Neuron (in vitro differentiated cells): ENCODE measurements around the gene TSHR.
"Not testable (repeated sequence)": the region's sequence is repeated elsewhere in the genome, so short reads cannot be mapped to it uniquely, and the experiment has no call there.

Experiments used
- H2AFZ ChIP-seq: one replicate; pipeline ENCODE4 v1.6.1; 2013; ENCODE audit warnings: low read depth, mild to moderate bottlenecking, inconsistent platforms, low read length, moderate library complexity
- H3K27me3 ChIP-seq: one replicate; pipeline ENCODE4 v1.6.1; 2013; ENCODE audit warnings: low read length; ENCODE audit not compliant: insufficient read depth
- H3K36me3 ChIP-seq: one replicate; pipeline ENCODE4 v1.6.1; 2013; ENCODE audit warnings: low read length; ENCODE audit not compliant: insufficient read depth
- H3K4me1 ChIP-seq: one replicate; pipeline ENCODE4 v1.6.1; 2013; ENCODE audit warnings: low read length; ENCODE audit not compliant: insufficient read depth
- H3K4me3 ChIP-seq: 2 replicates; pipeline ENCODE4 v1.5.1; 2013; ENCODE audit warnings: mild to moderate bottlenecking, low read length, moderate library complexity
- H3K9me3 ChIP-seq: one replicate; pipeline ENCODE4 v1.6.1; 2013; ENCODE audit warnings: low read length

Gene TSHR

DNA sequence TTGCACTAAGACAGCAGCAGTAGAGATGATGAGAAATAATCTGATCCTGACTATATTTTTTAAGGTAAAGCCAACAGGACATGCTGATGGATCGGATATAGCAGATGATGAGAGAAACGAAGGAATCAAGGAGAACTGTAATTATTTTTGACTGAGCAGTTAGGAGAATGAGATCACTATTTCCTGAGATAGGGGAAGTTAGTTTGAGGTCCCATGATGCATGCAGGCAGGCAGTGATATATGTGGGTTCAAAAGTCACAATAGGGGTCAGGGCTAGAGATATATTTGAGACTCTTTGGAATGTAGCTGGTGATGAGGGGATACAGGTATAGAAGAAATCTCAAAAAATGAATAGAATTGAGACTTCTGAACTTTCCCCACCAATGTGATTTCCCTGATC, 157.8 kb downstream of the TSHR start:
- H3K27me3 ChIP-seq: no peaks in the 10 kb centered on the region
- no peak overlapping the region for H3K4me3 ChIP-seq
- no peaks in the 10 kb centered on the region for H3K4me1 ChIP-seq
- no peaks in the 10 kb centered on the region for H3K9me3 ChIP-seq
- H3K36me3 ChIP-seq: no peaks in the 10 kb centered on the region
- H2AFZ ChIP-seq: no peak overlapping the region

DNA sequence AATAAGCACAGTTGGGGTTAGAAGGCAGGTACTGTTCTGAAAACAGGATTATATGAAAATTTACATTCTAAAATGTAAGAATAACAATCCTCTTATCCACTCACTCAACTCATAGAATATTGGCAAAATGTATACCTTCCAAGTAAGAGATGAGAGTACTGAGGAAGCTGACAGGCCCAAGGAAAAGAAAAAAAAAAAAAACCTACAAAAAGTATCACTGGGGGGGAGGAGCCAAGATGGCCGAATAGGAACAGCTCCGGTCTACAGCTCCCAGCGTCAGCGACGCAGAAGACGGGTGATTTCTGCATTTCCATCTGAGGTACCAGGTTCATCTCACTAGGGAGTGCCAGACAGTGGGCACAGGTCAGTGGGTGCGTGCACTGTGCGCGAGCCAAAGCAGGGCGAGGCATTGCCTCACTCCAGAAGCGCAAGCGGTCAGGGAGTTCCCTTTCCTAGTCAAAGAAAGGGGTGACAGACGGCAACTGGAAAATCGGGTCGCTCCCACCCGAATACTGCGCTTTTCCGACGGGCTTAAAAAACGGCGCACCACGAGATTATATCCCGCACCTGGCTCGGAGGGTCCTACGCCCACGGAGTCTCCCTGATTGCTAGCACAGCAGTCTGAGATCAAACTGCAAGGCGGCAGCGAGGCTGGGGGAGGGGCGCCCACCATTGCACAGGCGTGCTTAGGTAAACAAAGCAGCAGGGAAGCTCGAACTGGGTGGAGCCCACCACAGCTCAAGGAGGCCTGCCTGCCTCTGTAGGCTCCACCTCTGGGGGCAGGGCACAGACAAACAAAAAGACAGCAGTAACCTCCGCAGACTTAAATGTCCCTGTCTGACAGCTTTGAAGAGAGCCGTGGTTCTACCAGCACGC, 158.8 kb downstream of the TSHR start:
- H3K4me1 ChIP-seq, H3K9me3 ChIP-seq, H3K36me3 ChIP-seq, H3K4me3 ChIP-seq, H2AFZ ChIP-seq, H3K27me3 ChIP-seq: not testable (repeated sequence)

DNA sequence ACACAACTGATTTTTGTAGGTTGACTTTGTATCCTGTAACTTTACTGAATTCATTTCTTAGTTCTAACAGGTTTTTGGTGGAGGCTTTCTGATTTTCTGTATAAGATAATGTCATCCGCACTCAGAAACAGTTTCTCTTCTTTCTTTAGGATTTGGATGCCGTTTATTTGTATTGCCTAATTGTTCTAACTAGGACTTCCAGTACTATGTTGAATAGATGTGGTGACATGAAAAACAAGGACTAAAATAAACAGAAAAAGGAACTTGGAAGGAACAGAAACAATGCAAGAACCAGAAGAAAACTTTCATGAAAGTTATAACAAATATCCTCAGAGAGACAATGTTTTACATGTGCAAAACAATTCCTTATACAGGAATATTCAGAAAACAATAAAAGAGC, 165.1 kb downstream of the TSHR start:
- Histone ChIP-seq H3K9me3 (peaks cover 4% of the 10 kb centered on the region), H3K36me3 (no peaks in the 10 kb centered on the region), H3K4me3 (no peak overlapping the region), H2AFZ (no peak overlapping the region), H3K4me1 (no peaks in the 10 kb centered on the region), H3K27me3 (no peaks in the 10 kb centered on the region)

DNA sequence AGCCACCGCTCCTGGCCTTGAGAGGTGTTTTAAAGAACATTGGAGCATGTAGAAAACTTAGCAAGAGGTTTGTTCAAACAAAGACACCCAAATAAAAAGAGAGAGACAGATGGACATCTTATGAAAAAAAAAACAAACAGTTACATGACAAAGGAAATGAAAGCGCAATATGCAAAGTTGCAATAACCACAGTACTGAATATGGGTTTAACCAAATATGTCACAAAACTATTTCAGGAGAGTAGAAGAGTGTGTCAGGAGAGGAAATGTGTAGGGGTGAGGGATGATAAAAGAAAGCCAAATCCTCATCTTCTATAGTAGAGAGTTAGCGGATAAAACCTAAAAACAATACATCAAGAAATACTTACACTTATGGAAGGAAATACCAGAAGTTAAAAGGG, 166.9 kb downstream of the TSHR start:
- no peaks in the 10 kb centered on the region for H3K36me3 ChIP-seq
- no peak overlapping the region for H3K4me3 ChIP-seq
- H3K4me1 ChIP-seq: no peaks in the 10 kb centered on the region
- no peak overlapping the region for H2AFZ ChIP-seq
- H3K27me3 ChIP-seq: no peaks in the 10 kb centered on the region
- H3K9me3 ChIP-seq: peaks cover 7% of the 10 kb centered on the region

DNA sequence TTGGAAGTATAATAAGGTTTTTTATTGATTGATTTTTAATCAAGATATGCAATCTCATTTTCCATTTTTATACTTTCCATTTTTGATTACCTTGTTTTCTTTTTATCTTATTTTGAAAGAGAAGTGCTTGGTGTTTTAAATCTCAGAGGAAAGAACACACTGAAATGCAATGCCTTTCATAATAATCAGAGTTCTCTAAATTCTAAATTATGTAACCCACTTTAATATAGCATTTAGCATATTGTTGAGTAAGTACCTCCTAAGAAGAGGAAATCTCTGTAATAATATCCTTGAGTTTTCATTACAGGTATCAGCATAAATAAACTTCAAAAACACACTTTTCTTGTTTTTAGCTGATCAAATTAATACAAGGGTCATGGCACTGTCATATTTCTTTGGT, 168.4 kb downstream of the TSHR start:
- H3K27me3 ChIP-seq: no peaks in the 10 kb centered on the region
- no peaks in the 10 kb centered on the region for H3K4me1 ChIP-seq
- H2AFZ ChIP-seq: no peak overlapping the region
- no peak overlapping the region for H3K4me3 ChIP-seq
- peaks cover 7% of the 10 kb centered on the region for H3K9me3 ChIP-seq
- no peaks in the 10 kb centered on the region for H3K36me3 ChIP-seq

DNA sequence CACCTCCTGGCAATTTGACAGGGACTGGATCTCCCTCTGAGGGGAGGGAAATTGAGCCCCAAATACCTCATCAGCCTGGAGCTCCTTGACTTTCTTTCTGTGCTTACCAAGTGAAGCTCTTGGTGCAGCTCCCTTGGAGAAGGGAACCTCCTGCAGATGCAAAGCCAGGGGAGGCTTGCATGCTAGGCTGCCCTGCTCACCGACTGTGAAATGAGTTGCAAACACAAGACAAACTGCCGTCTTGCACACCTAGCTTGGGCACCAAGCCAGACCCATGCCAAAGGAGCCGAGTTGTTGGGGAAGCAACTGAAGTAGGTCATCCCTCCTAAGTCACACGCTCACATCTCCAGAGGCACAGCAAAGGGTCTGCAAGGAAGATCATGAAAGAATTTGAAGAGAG, 170.1 kb downstream of the TSHR start:
- Histone ChIP-seq H3K36me3 (no peaks in the 10 kb centered on the region), H3K9me3 (peaks cover 7% of the 10 kb centered on the region), H3K4me3 (no peak overlapping the region), H3K4me1 (no peaks in the 10 kb centered on the region), H2AFZ (no peak overlapping the region), H3K27me3 (no peaks in the 10 kb centered on the region)

DNA sequence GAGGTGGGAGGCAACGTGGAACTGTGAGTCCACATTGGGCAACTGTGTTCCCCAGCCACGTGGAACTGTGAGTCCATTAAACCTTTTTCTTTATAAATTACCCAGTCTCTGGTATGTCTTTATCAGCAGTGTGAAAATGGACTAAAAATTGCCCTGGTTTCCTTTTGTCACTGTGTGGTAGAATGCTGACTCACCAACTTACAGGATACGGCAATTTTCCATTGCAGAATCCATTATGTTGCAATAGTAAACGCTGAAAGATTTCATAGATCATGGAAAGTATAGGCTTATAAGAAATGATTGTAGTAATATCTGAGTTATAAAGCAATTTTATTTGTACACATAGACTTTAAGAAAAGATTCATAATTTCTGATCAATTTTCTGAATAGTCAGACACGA, 172.4 kb downstream of the TSHR start:
- Histone ChIP-seq H2AFZ (no peak overlapping the region), H3K4me1 (no peaks in the 10 kb centered on the region), H3K4me3 (no peak overlapping the region), H3K36me3 (no peaks in the 10 kb centered on the region), H3K27me3 (no peaks in the 10 kb centered on the region), H3K9me3 (peaks cover 7% of the 10 kb centered on the region)

DNA sequence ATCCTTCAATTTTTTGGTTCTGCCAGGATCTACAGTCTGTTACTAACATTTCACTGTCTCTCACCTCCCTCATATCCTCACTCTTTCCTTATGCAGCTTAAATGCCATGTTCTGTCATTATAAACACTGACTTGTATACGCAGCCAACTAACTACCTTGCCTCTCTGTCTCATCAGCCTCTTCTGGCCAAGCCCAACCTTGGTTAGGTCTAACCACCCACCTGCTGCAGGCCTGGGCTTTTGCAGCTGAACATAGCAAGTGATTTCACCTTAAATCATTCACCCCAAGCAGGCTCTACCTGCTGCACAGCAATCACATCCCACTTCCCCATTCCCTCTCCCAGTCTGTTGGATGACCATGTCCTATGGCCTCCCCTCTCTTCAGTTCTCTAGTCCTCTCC, 173.8 kb downstream of the TSHR start:
- Histone ChIP-seq H3K4me1 (no peaks in the 10 kb centered on the region), H3K36me3 (no peaks in the 10 kb centered on the region), H2AFZ (no peak overlapping the region), H3K9me3 (peaks cover 7% of the 10 kb centered on the region), H3K27me3 (no peaks in the 10 kb centered on the region), H3K4me3 (no peak overlapping the region)

DNA sequence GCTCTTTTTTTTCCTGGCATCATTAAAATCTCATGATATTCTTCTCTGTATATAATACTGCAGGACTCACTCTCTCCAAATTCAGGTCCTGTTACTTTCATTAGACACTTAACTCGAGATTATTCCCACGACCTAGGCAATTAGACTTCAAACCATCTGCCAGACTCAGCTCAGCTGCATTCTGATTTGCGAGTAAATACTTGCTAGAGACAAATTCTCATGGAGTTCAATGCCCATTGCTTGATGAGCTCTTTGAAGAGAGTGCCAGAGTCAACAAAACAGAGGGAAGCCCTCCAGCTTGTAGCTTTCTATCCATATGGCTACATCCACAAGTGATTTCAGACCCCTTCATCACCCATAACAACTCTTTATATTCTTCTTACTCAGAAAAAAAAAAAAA, 177.0 kb downstream of the TSHR start:
- Histone ChIP-seq H3K4me3 (no peak overlapping the region), H3K27me3 (no peaks in the 10 kb centered on the region), H3K4me1 (no peaks in the 10 kb centered on the region), H3K9me3 (no peaks in the 10 kb centered on the region), H2AFZ (no peak overlapping the region), H3K36me3 (no peaks in the 10 kb centered on the region)

DNA sequence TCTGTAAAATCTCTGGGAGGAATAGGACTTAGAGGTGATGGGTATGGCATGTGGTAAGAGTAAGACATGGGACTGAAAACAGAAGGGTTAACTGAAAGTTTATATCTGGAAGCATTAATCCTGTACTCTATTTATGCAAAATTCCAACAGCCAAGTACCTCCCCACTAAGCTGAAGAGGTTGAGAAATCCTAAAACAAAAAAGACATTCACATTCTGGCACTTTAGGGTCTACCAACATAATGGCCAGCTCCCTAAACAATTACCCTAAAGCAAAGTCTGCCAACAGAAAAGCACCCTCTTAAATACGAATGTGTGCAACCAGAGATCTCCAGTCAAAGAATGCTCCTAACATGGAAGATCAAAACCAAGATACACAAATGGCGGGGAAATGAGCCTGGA, 178.0 kb downstream of the TSHR start:
- H3K4me3 ChIP-seq: no peak overlapping the region
- no peaks in the 10 kb centered on the region for H3K36me3 ChIP-seq
- no peaks in the 10 kb centered on the region for H3K9me3 ChIP-seq
- no peak overlapping the region for H2AFZ ChIP-seq
- no peaks in the 10 kb centered on the region for H3K27me3 ChIP-seq
- H3K4me1 ChIP-seq: no peaks in the 10 kb centered on the region

DNA sequence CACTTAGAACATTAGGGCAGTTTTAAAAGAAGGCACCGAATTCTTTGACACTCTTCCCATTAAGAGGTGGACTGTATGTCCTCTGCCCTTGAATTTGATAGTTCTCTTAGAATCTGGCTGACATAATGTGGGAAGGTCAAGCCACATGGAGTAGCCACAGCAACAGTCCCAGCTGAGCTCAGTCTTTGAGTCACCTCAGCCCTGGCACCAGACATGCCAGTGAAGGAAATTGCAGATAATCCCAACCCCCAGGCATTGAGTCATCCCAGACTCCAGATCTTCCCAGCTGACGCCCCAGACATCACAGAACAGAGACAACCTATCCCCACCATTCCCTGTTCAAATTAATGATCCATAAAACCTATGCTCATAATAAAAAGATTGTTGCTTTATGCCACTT, 181.9 kb downstream of the TSHR start:
- no peaks in the 10 kb centered on the region for H3K27me3 ChIP-seq
- no peaks in the 10 kb centered on the region for H3K4me1 ChIP-seq
- H3K36me3 ChIP-seq: no peaks in the 10 kb centered on the region
- no peak overlapping the region for H2AFZ ChIP-seq
- H3K4me3 ChIP-seq: no peak overlapping the region
- H3K9me3 ChIP-seq: no peaks in the 10 kb centered on the region

DNA sequence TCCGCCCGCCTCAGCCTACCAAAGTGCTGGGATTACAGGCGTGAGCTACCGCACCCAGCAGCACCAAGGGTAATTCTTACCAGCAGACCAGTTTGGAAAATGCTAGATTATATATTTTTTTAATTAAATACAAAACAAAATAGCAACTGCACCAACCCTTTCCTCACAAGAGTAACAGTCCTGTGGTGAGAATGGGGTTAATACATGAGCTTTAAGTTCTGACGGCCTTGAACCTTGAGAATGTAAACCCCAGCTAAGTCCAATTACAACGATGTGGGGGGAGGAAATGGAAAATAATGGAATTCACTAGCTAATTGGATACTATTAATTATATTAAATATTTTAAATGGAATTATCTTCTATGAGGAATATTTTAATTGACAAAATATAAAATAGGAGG, 183.0 kb downstream of the TSHR start:
- Histone ChIP-seq H3K9me3 (no peaks in the 10 kb centered on the region), H3K4me3 (no peak overlapping the region)

DNA sequence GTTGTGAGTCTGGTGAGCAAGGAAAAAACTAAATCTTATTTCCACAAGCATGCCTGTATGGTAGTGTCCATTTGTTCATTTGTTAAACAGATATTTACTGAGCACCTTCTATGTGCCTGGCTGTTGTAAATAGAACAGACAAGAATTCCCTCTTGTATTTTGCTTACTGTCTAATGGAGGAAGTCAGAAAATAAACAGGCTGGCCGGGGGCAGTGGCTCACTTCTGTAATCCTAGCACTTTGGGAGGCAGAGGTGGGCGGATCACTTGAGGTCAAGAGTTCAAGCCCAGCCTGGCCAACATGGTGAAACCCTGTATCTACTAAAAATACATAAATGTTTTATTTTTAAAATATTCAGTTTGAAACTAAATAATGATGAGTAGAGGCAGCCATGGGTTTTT, 186.0 kb downstream of the TSHR start:
- Histone ChIP-seq H3K4me3 (no peak overlapping the region), H3K9me3 (no peaks in the 10 kb centered on the region), H3K4me1 (no peaks in the 10 kb centered on the region), H2AFZ (no peak overlapping the region), H3K36me3 (no peaks in the 10 kb centered on the region), H3K27me3 (no peaks in the 10 kb centered on the region)

More for the DNA sequence above, 183.0 kb downstream of the TSHR start:
- Histone ChIP-seq H3K27me3 (no peaks in the 10 kb centered on the region), H3K4me1 (no peaks in the 10 kb centered on the region), H2AFZ (no peak overlapping the region), H3K36me3 (no peaks in the 10 kb centered on the region)

DNA sequence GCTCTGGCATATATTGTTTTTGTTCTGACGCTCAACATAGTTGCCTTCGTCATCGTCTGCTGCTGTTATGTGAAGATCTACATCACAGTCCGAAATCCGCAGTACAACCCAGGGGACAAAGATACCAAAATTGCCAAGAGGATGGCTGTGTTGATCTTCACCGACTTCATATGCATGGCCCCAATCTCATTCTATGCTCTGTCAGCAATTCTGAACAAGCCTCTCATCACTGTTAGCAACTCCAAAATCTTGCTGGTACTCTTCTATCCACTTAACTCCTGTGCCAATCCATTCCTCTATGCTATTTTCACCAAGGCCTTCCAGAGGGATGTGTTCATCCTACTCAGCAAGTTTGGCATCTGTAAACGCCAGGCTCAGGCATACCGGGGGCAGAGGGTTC, 188.4 kb downstream of the TSHR start:
- Histone ChIP-seq H3K9me3 (no peaks in the 10 kb centered on the region), H3K27me3 (no peaks in the 10 kb centered on the region), H3K36me3 (no peaks in the 10 kb centered on the region), H2AFZ (no peak overlapping the region), H3K4me3 (no peak overlapping the region), H3K4me1 (no peaks in the 10 kb centered on the region)
